Panc1 (cell line): ENCODE results near the gene NSMCE1. TPM values are rescaled to one million over a fixed set of nuclear protein-coding genes. Genes with fewer than 3 reads are reported as not detected.

Experiments used
- ATAC-seq: fragments of 200-7000 bp; cut with Tn5 transposase; 2 replicates; pipeline ENCODE4 v1.9.1; 2020; ENCODE audit warnings: mild to moderate bottlenecking, moderate library complexity
- BruUV-seq: library from RNA; stranded (reverse); fragments of 400-500 nt; replicated peaks from 2 replicates; lab custom pipeline; 2021; lab: Mats Ljungman, UMichigan
- CTCF ChIA-PET: fragments of 300-600 bp; sonication (Branson Sonifier 250); formaldehyde crosslinking; loops from one replicate; lab custom pipeline; 2022; ENCODE audit warnings: antibody characterized with exemption; lab: Charles Lee
- POLR2A ChIA-PET: fragments of 300-600 bp; sonication (Branson Sonifier 250); formaldehyde crosslinking; loops from one replicate; lab custom pipeline; 2022; ENCODE audit warnings: antibody characterized with exemption; lab: Charles Lee
- DNase-seq: peaks from one replicate; pipeline ENCODE4 v3.0.0-alpha.2; 2010; ENCODE audit warnings: low read depth, low spot score
- H3K27ac ChIP-seq: 2 replicates; pipeline ENCODE4 v1.5.1; 2011; ENCODE audit warnings: mild to moderate bottlenecking, low read length, inconsistent platforms
- H3K27me3 ChIP-seq: fragments of 200-500 bp; sonication (Bioruptor generic); 2 replicates; pipeline ENCODE4 v1.6.0; 2014; ENCODE audit warnings: low read length, inconsistent platforms; ENCODE audit not compliant: control insufficient read depth, insufficient read depth
- H3K36me3 ChIP-seq: fragments of 200-500 bp; sonication (Bioruptor generic); 2 replicates; pipeline ENCODE4 v1.5.1; 2014; ENCODE audit warnings: inconsistent platforms, mild to moderate bottlenecking, low read length, moderate library complexity; ENCODE audit not compliant: control insufficient read depth, insufficient read depth
- H3K4me1 ChIP-seq: 2 replicates; pipeline ENCODE4 v1.5.1; 2011; ENCODE audit warnings: inconsistent platforms, mild to moderate bottlenecking, low read length, moderate library complexity; ENCODE audit not compliant: control insufficient read depth, insufficient read depth
- H3K4me3 ChIP-seq, 2 experiments: 2 replicates each; pipeline ENCODE4 v1.5.1; 2011 to 2012; ENCODE audit warnings: low read depth in 2 of 2, low read length in 2 of 2, mild to moderate bottlenecking in 2 of 2, inconsistent platforms in 1 of 2, moderate library complexity in 1 of 2
- H3K9me3 ChIP-seq: fragments of 200-500 bp; sonication (Bioruptor generic); 2 replicates; pipeline ENCODE4 v1.5.1; 2014; ENCODE audit warnings: low read depth, mild to moderate bottlenecking, inconsistent platforms, low read length, moderate library complexity; ENCODE audit not compliant: control insufficient read depth, insufficient read depth
- CTCF ChIP-seq: fragments of 450-650 bp; IDR thresholded peaks from 2 replicates; pipeline ENCODE4 v1.5.1; 2017; ENCODE audit warnings: mild to moderate bottlenecking
- POLR2AphosphoS5 ChIP-seq: IDR thresholded peaks from 2 replicates; pipeline ENCODE4 v1.6.1; 2012; ENCODE audit warnings: mild to moderate bottlenecking, low read depth, low read length, moderate library complexity
- SIN3A ChIP-seq: IDR thresholded peaks from 2 replicates; pipeline ENCODE4 v1.6.1; 2012; ENCODE audit warnings: low read depth, mild to moderate bottlenecking, low read length, moderate library complexity, borderline replicate concordance; ENCODE audit not compliant: insufficient read depth
- TCF7L2 ChIP-seq: IDR thresholded peaks from 2 replicates; pipeline ENCODE4 v1.6.1; 2011; ENCODE audit warnings: mild to moderate bottlenecking, low read depth, low read length, inconsistent platforms
- in situ Hi-C: cut with HindIII; loops from 2 replicates; pipeline ENCODE4 v1.10.0; 2016; ENCODE audit warnings: low sequenced_read_pairs, low pct_unique_long_range_greater_than_20kb
- intact Hi-C: fragments of 100-400 bp; cut with micrococcal nuclease; formaldehyde crosslinking; loops from one replicate; pipeline ENCODE4 v1.10.0; 2022; ENCODE audit not compliant: unreplicated experiment
- total RNA-seq: library from RNA; stranded (reverse); gene quantifications from one replicate; pipeline ENCODE4 v1.2.1, GENCODE V29; 2021; ENCODE audit not compliant: unreplicated experiment
- TF ChIP-seq, protein P1 (sequence below), 2 experiments: IDR thresholded peaks; 2 replicates each; pipeline ENCODE4 v1.6.1; 2011 to 2012; ENCODE audit warnings: low read depth in 2 of 2, control low read depth in 1 of 2, low read length in 1 of 2, mild to moderate bottlenecking in 1 of 2, moderate library complexity in 1 of 2; ENCODE audit not compliant: insufficient read depth in 1 of 2

NSMCE1 gene
- total RNA-seq, 1 experiment from 2014 or later, result 48.2 TPM

- ATAC-seq (no peak), DNase-seq (no peak)
- CTCF ChIA-PET, result no interaction called here
- BruUV-seq, result no TSS peak
- Histone ChIP-seq H3K9me3 (no peaks in the 10 kb centered on the region), H3K27me3 (no peaks in the 10 kb centered on the region), H3K4me1 (no peaks in the 10 kb centered on the region), H3K36me3 (no peaks in the 10 kb centered on the region), H3K27ac (no peak overlapping the region), H3K4me3 (no peak overlapping the region)
- TF ChIP-seq CTCF, result no peak
- TF ChIP-seq POLR2AphosphoS5, result no peak
- TF ChIP-seq, protein P1, sequence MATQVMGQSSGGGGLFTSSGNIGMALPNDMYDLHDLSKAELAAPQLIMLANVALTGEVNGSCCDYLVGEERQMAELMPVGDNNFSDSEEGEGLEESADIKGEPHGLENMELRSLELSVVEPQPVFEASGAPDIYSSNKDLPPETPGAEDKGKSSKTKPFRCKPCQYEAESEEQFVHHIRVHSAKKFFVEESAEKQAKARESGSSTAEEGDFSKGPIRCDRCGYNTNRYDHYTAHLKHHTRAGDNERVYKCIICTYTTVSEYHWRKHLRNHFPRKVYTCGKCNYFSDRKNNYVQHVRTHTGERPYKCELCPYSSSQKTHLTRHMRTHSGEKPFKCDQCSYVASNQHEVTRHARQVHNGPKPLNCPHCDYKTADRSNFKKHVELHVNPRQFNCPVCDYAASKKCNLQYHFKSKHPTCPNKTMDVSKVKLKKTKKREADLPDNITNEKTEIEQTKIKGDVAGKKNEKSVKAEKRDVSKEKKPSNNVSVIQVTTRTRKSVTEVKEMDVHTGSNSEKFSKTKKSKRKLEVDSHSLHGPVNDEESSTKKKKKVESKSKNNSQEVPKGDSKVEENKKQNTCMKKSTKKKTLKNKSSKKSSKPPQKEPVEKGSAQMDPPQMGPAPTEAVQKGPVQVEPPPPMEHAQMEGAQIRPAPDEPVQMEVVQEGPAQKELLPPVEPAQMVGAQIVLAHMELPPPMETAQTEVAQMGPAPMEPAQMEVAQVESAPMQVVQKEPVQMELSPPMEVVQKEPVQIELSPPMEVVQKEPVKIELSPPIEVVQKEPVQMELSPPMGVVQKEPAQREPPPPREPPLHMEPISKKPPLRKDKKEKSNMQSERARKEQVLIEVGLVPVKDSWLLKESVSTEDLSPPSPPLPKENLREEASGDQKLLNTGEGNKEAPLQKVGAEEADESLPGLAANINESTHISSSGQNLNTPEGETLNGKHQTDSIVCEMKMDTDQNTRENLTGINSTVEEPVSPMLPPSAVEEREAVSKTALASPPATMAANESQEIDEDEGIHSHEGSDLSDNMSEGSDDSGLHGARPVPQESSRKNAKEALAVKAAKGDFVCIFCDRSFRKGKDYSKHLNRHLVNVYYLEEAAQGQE (IDR thresholded peaks at IDR 0.05; ENCODE audit: insufficient read depth in 1 of 2, low read depth in 2 of 2, low read length in 1 of 2), result no peak
- TF ChIP-seq TCF7L2, result no peak
- no peak for TF ChIP-seq SIN3A
- POLR2A ChIA-PET, result no interaction called here
- intact Hi-C loops (no loop called here), in situ Hi-C loops (no loop called here)
These were observed 18.7 kb upstream of the NSMCE1 start for GRCh38 chr16:27287051-27287811.

- ChIA-PET CTCF (no interaction called here), POLR2A (no interaction called here)
- Histone ChIP-seq H3K9me3 (no peaks in the 10 kb centered on the region), H3K36me3 (no peaks in the 10 kb centered on the region), H3K27me3 (no peaks in the 10 kb centered on the region), H3K4me1 (no peaks in the 10 kb centered on the region), H3K4me3 (no peak overlapping the region), H3K27ac (no peak overlapping the region)
- DNase-seq, result peak; percentile 64
- no TSS peak for BruUV-seq
- intact Hi-C loops, result no loop called here
- ATAC-seq, result peak; percentile 92
- TF ChIP-seq SIN3A (no peak), POLR2AphosphoS5 (no peak; the same call in 1 of the 2 replicates), TCF7L2 (no peak), CTCF (no peak)
- TF ChIP-seq, protein P1 (IDR thresholded peaks at IDR 0.05; ENCODE audit: insufficient read depth in 1 of 2, low read depth in 2 of 2, low read length in 1 of 2), result no peak
- in situ Hi-C loops, result no loop called here
These were observed 17.9 kb upstream of the NSMCE1 start for GRCh38 chr16:27286451-27286850.
